HepG2 (cell line): Measurements from ENCODE around the gene TSTD1. TPM values are rescaled to one million over a fixed set of nuclear protein-coding genes. Genes with fewer than 3 reads are reported as not detected.

ENCODE experiments used
- BRCA1 ChIP-seq: sonication (generic); formaldehyde crosslinking; IDR thresholded peaks from 2 replicates; pipeline ENCODE4 v1.4.0; 2020; ENCODE audit warnings: missing genetic modification reagents
- FOXJ3 ChIP-seq: sonication (generic); formaldehyde crosslinking; IDR thresholded peaks from 2 replicates; pipeline ENCODE4 v1.4.0; 2020; ENCODE audit warnings: missing genetic modification reagents, mild to moderate bottlenecking, borderline replicate concordance
- HMGXB4 ChIP-seq, 2 experiments: sonication (generic) in 1 of 2; formaldehyde crosslinking in 1 of 2; IDR thresholded peaks; 2 replicates each; pipeline versions ENCODE4 v1.4.0 to v1.6.1; 2018 to 2020; ENCODE audit warnings: missing genetic modification reagents in 2 of 2, borderline replicate concordance in 1 of 2, low read depth in 1 of 2, mild to moderate bottlenecking in 1 of 2, missing biosample characterization in 1 of 2
- HNRNPK ChIP-seq: fragments of 200-400 bp; formaldehyde crosslinking; IDR thresholded peaks from 2 replicates; pipeline ENCODE4 v1.6.1; 2018; ENCODE audit warnings: low read length, low read depth, moderate library complexity, mild to moderate bottlenecking; ENCODE audit not compliant: poor library complexity, severe bottlenecking
- HNRNPLL ChIP-seq: fragments of 200-400 bp; formaldehyde crosslinking; IDR thresholded peaks from 2 replicates; pipeline ENCODE4 v1.6.1; 2017; ENCODE audit warnings: mild to moderate bottlenecking, low read depth, low read length; ENCODE audit not compliant: poor library complexity, severe bottlenecking
- KMT2A ChIP-seq: sonication (generic); formaldehyde crosslinking; IDR thresholded peaks from 2 replicates; pipeline ENCODE4 v1.4.0; 2020; ENCODE audit warnings: missing genetic modification reagents
- MXD4 ChIP-seq: IDR thresholded peaks from 2 replicates; pipeline ENCODE4 v1.6.1; 2016; ENCODE audit warnings: mild to moderate bottlenecking, missing biosample characterization, missing genetic modification reagents
- SAP130 ChIP-seq: IDR thresholded peaks from 2 replicates; pipeline ENCODE4 v1.6.1; 2016; ENCODE audit warnings: low read depth
- SIN3B ChIP-seq: fragments of 150-350 bp; IDR thresholded peaks from 2 replicates; pipeline ENCODE4 v1.6.1; 2014; ENCODE audit warnings: low read length
- ZC3H4 ChIP-seq: sonication (generic); formaldehyde crosslinking; IDR thresholded peaks from 2 replicates; pipeline ENCODE4 v1.4.0; 2020; ENCODE audit warnings: missing genetic modification reagents, borderline replicate concordance
- ZNF224 ChIP-seq: sonication (generic); formaldehyde crosslinking; IDR thresholded peaks from 2 replicates; pipeline ENCODE4 v1.5.0; 2020; ENCODE audit warnings: mild to moderate bottlenecking, missing genetic modification reagents
- ZNF256 ChIP-seq: sonication (generic); formaldehyde crosslinking; conservative IDR thresholded peaks from 2 replicates; pipeline ENCODE4 v1.4.0; 2020; ENCODE audit warnings: missing genetic modification reagents
- ZNF646 ChIP-seq: sonication (generic); formaldehyde crosslinking; IDR thresholded peaks from 2 replicates; pipeline ENCODE4 v1.9.0; 2021; ENCODE audit warnings: mild to moderate bottlenecking, missing genetic modification reagents
- ZNF704 ChIP-seq: sonication (generic); formaldehyde crosslinking; IDR thresholded peaks from 2 replicates; pipeline ENCODE4 v1.8.1; 2023; ENCODE audit warnings: mild to moderate bottlenecking, inconsistent platforms, moderate library complexity, missing genetic modification reagents, borderline replicate concordance
- polyA plus RNA-seq, 8 experiments: library from polyadenylated mRNA; depleted of rRNA in 3 of 8; stranded (reverse) in 7 of 8; unstranded in 1 of 8; fragments of >200 nt; fragmentation: Illumina TruSeq in 4 of 8; extraction: Trizol in 4 of 8; gene quantifications; 2 replicates each; pipeline versions ENCODE4 v1.2.1 to v1.2.3, GENCODE V29; 2011 to 2016; ENCODE audit warnings: low read depth in 4 of 8, missing spikeins in 1 of 8, mixed read lengths in 1 of 8; ENCODE audit not compliant: insufficient read depth in 1 of 8
- total RNA-seq, 5 experiments: library from RNA; depleted of rRNA; stranded (reverse); fragments of >200 nt; fragmentation: Illumina TruSeq; extraction: Trizol; gene quantifications; 2 replicates each; pipeline ENCODE4 v1.2.3, GENCODE V29; 2016; ENCODE audit warnings: low read depth in 1 of 5

The TSTD1 gene
- total and polyA plus RNA-seq, 2 of the 13 experiments (the other 11 are each of a cell fraction or from before 2014, with no cell fraction given), result 0.15 to 0.31 TPM

- TF ChIP-seq SAP130 (peak; percentile 65), ZNF646 (CRISPR knock-in tag) (no peak), BRCA1 (CRISPR knock-in tag) (peak; percentile 71; the same call in 1 of the 2 replicates), ZNF256 (CRISPR knock-in tag) (peak; percentile 62; the same call in 1 of the 2 replicates), HNRNPK (no peak), ZC3H4 (no peak), FOXJ3 (CRISPR knock-in tag) (0 out of 2 replicates have a peak, but pooled peaks have one; percentile 57), SIN3B (no peak), HNRNPLL (peak; percentile 44), MXD4 (no peak), HMGXB4 (CRISPR knock-in tag; IDR thresholded peaks at IDR 0.05; ENCODE audit: borderline replicate concordance in 1 of 2, low read depth in 1 of 2) (peak; percentile 71 to 77), KMT2A (CRISPR knock-in tag) (peak; percentile 52; the same call in 1 of the 2 replicates), ZNF224 (CRISPR knock-in tag) (no peak), ZNF704 (CRISPR knock-in tag) (peak; percentile 84; the same call in 1 of the 2 replicates)
Measured at GRCh38 chr1:161020509-161021164, 18.1 kb downstream of the TSTD1 start, which contains the start of gene F11R (continued).
